HCT116 (cell line): ENCODE measurements around the gene MED9.

Source experiments
- CTCF ChIP-seq, 3 experiments: fragments of 200-600 bp in 1 of 3; sonication (generic) in 1 of 3; IDR thresholded peaks in 2 of 3; conservative IDR thresholded peaks in 1 of 3; 2 replicates each; pipeline ENCODE4 v1.5.1; 2012 to 2017; ENCODE audit warnings: low read depth in 2 of 3, low read length in 2 of 3, antibody characterized with exemption in 1 of 3, borderline replicate concordance in 1 of 3, control low read depth in 1 of 3, mild to moderate bottlenecking in 1 of 3, mixed read lengths in 1 of 3, mixed run types in 1 of 3, moderate library complexity in 1 of 3; ENCODE audit not compliant: insufficient read depth in 1 of 3
- EGR1 ChIP-seq: IDR thresholded peaks from 2 replicates; pipeline ENCODE4 v1.6.1; 2012; ENCODE audit warnings: low read depth
- EZH2 ChIP-seq: fragments of 200-600 bp; sonication (generic); IDR thresholded peaks from 2 replicates; pipeline ENCODE4 v1.6.1; 2017; ENCODE audit warnings: antibody characterized with exemption, mixed run types
- EZH2phosphoT487 ChIP-seq: fragments of 200-600 bp; IDR thresholded peaks from 2 replicates; pipeline ENCODE4 v1.6.1; 2018; ENCODE audit warnings: antibody characterized with exemption, borderline replicate concordance
- FOSL1 ChIP-seq: IDR thresholded peaks from 2 replicates; pipeline ENCODE4 v1.6.1; 2012; ENCODE audit warnings: low read depth
- MAX ChIP-seq: IDR thresholded peaks from 2 replicates; pipeline ENCODE4 v1.6.1; 2012
- POLR2A ChIP-seq: IDR thresholded peaks from 2 replicates; pipeline ENCODE4 v1.7.0; 2011; ENCODE audit warnings: borderline replicate concordance; ENCODE audit not compliant: insufficient read depth, insufficient read length; ENCODE audit errors: extremely low read depth
- POLR2AphosphoS5 ChIP-seq: IDR thresholded peaks from 2 replicates; pipeline ENCODE4 v1.6.1; 2011; ENCODE audit warnings: mild to moderate bottlenecking, low read depth, low read length, moderate library complexity
- RAD21 ChIP-seq: IDR thresholded peaks from 2 replicates; pipeline ENCODE4 v1.6.1; 2012; ENCODE audit warnings: low read depth, mild to moderate bottlenecking
- REST ChIP-seq: IDR thresholded peaks from 2 replicates; pipeline ENCODE4 v1.6.1; 2012; ENCODE audit warnings: low read depth
- SP1 ChIP-seq: IDR thresholded peaks from 2 replicates; pipeline ENCODE4 v1.6.1; 2012; ENCODE audit warnings: low read depth
- ZNF274 ChIP-seq: fragments of 200-500 bp; sonication (Bioruptor generic); IDR thresholded peaks from 2 replicates; pipeline ENCODE4 v1.6.1; 2014; ENCODE audit warnings: mild to moderate bottlenecking, low read depth, low read length, inconsistent platforms
- TF ChIP-seq, protein P1 (sequence below): IDR thresholded peaks from 2 replicates; pipeline ENCODE4 v1.6.1; 2012

- TF ChIP-seq CTCF (IDR thresholded peaks at IDR 0.05 in 2 of 3, conservative IDR thresholded peaks at IDR 0.05 in 1 of 3; ENCODE audit: borderline replicate concordance in 1 of 3, insufficient read depth in 1 of 3, low read depth in 2 of 3, low read length in 2 of 3), result no peak
- no peak for TF ChIP-seq POLR2A
- no peak for TF ChIP-seq RAD21
- no peak for TF ChIP-seq MAX
- TF ChIP-seq, protein P1, sequence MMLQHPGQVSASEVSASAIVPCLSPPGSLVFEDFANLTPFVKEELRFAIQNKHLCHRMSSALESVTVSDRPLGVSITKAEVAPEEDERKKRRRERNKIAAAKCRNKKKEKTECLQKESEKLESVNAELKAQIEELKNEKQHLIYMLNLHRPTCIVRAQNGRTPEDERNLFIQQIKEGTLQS, result no peak
- no peak for TF ChIP-seq EZH2
- TF ChIP-seq REST, result no peak
- TF ChIP-seq EZH2phosphoT487, result no peak
- TF ChIP-seq ZNF274, result no peak
- TF ChIP-seq EGR1, result no peak
- no peak for TF ChIP-seq SP1
- no peak for TF ChIP-seq FOSL1
- TF ChIP-seq POLR2AphosphoS5, result no peak
Observed at GRCh38 chr17:17467016-17467415, 9.8 kb upstream of the MED9 start.
